Lower leg skin (tissue), 4 donors: ENCODE measurements around the gene MTERF2. TPM values are rescaled to one million over a fixed set of nuclear protein-coding genes. Genes with fewer than 3 reads are reported as not detected.

ENCODE experiments used
- DNase-seq, 2 donors: peaks; one replicate each; pipeline ENCODE4 v3.0.0-alpha.2; 2019; ENCODE audit warnings: low spot score in 2 of 2
- H3K4me3 ChIP-seq: fragments of 200-600 bp; sonication (generic); 2 replicates; pipeline ENCODE4 v1.5.1; 2017; ENCODE audit warnings: mild to moderate bottlenecking, low read depth; ENCODE audit not compliant: poor library complexity, severe bottlenecking
- CTCF ChIP-seq, 3 donors: fragments of 450-650 bp; IDR thresholded peaks; one replicate each; pipeline ENCODE4 v1.5.1; 2016; ENCODE audit warnings: antibody characterized with exemption in 3 of 3, mild to moderate bottlenecking in 3 of 3, moderate library complexity in 2 of 3
- POLR2A ChIP-seq, 2 donors: fragments of 450-650 bp; IDR thresholded peaks; one replicate each; pipeline ENCODE4 v1.6.1; 2016 to 2017; ENCODE audit warnings: antibody characterized with exemption in 2 of 2, mild to moderate bottlenecking in 1 of 2, moderate library complexity in 1 of 2
- WGBS, 2 donors: methylation state at CpG; one replicate each; pipeline ENCODE4 v1.1.5; 2018; 5-methylcytosine and 5-hydroxymethylcytosine counted together
- intact Hi-C: fragments of 100-400 bp; cut with DNase I; formaldehyde crosslinking; loops from one replicate; pipeline ENCODE4 v1.15.0; 2023; ENCODE audit warnings: low total_unique reads
- total RNA-seq, 4 donors: library from RNA; depleted of rRNA; stranded (reverse); fragments of >200 nt; gene quantifications; one replicate each; pipeline ENCODE4 v1.1.0, GENCODE V29; 2016

MTERF2 gene
- total RNA-seq, 4 donors from 2014 or later: 3.7 to 9.8 (median 8.4) TPM

GRCh38 chr12:106964526-106964925, 22.4 kb downstream of the MTERF2 start:
- 87 to 88% methylated on average over 2 of the region's 2 CpGs for WGBS, 2 donors
- no peak for DNase-seq
- intact Hi-C loops: no loop called here
- no peak overlapping the region for H3K4me3 ChIP-seq
- TF ChIP-seq CTCF (IDR thresholded peaks at IDR 0.05): no peak
- no peak for TF ChIP-seq POLR2A (IDR thresholded peaks at IDR 0.05)

GRCh38 chr12:106962286-106962685, 24.7 kb downstream of the MTERF2 start:
- H3K4me3 ChIP-seq: no peak overlapping the region
- intact Hi-C loops: no loop called here
- DNase-seq: no peak
- TF ChIP-seq POLR2A (IDR thresholded peaks at IDR 0.05): no peak
- no peak for TF ChIP-seq CTCF (IDR thresholded peaks at IDR 0.05)
- WGBS, 2 donors: 51% methylated on average over 3 of the region's 3 CpGs

- WGBS, 2 donors: 62 to 66% methylated on average over 3 of the region's 3 CpGs
- intact Hi-C loops: no loop called here
- TF ChIP-seq POLR2A (IDR thresholded peaks at IDR 0.05): no peak
- H3K4me3 ChIP-seq: no peak overlapping the region
- no peak for DNase-seq
These were observed 26.5 kb downstream of the MTERF2 start for GRCh38 chr12:106960443-106960842.

GRCh38 chr12:106957583-106957982, 29.4 kb downstream of the MTERF2 start:
- no peak overlapping the region for H3K4me3 ChIP-seq
- WGBS, 2 donors: 6 to 18% methylated on average over 1 of the region's 1 CpG
- no peak for DNase-seq
- TF ChIP-seq CTCF (IDR thresholded peaks at IDR 0.05) (no peak), POLR2A (IDR thresholded peaks at IDR 0.05) (no peak)
- intact Hi-C loops: no loop called here

- DNase-seq: peak; percentile 59 to 93
- H3K4me3 ChIP-seq: peak overlapping the region; percentile 85
- intact Hi-C loops: no loop called here
- WGBS, 2 donors: 0 to 1% methylated on average over 17 to 27 of the region's 34 CpGs
- TF ChIP-seq CTCF (IDR thresholded peaks at IDR 0.05): no peak
- no peak for TF ChIP-seq POLR2A (IDR thresholded peaks at IDR 0.05)
These were observed 30.8 kb downstream of the MTERF2 start for GRCh38 chr12:106956048-106956578.

- intact Hi-C loops: no loop called here
- DNase-seq: peak; percentile 87 to 98
- TF ChIP-seq CTCF (IDR thresholded peaks at IDR 0.05) (no peak), POLR2A (IDR thresholded peaks at IDR 0.05) (peak in 1 of 2 donors; percentile 67)
- peak within 1 kb of the TSS; percentile 85 for H3K4me3 ChIP-seq
- WGBS, 2 donors: 0% methylated on average over 24 to 35 of the region's 88 CpGs
These were observed 31.4 kb downstream of the MTERF2 start, which contains the start of gene TMEM263 for GRCh38 chr12:106955377-106956047. Gene TMEM263 (plus strand): TSS chr12:106955907. CDS start chr12:106967117, 11,210 bp downstream.
